Mammary epithelial cell (primary cell): ENCODE results near the gene MNT.

ENCODE experiments used
- CTCF ChIP-seq, 2 donors: IDR thresholded peaks in 1 of 2; conservative IDR thresholded peaks in 1 of 2; 2 replicates each; pipeline ENCODE4 v1.5.1; 2011 to 2012; ENCODE audit warnings: inconsistent platforms in 2 of 2, low read length in 2 of 2, mild to moderate bottlenecking in 2 of 2, control low read depth in 1 of 2, low read depth in 1 of 2; ENCODE audit not compliant: insufficient read depth in 1 of 2; ENCODE audit errors: extremely low read depth in 1 of 2
- EZH2 ChIP-seq: IDR thresholded peaks from 2 replicates; pipeline ENCODE4 v1.6.1; 2012; ENCODE audit warnings: low read length, inconsistent platforms, borderline replicate concordance

DNA sequence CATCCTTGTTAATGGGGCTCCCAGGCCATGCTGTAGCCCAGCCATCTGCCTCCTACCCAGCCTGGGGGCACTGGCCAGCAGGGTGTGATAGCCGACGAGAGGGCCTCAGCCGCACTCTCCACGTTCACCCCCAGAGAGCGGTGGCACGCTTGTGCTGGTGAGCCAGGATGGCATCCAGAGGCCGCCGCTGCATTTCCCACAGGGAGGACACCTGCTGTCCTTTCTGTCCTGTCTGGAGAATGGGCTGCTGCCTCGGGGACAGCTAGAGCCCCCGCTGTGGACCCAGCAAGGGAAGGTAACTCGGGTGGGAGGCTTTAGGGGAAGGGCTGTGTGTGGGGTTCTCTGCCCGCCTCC is 36.1 kb downstream of the MNT start:
- no peak for TF ChIP-seq CTCF (conservative IDR thresholded peaks at IDR 0.05 in 1 of 2, IDR thresholded peaks at IDR 0.05 in 1 of 2; ENCODE audit: extremely low read depth in 1 of 2, insufficient read depth in 1 of 2, low read depth in 1 of 2, low read length in 2 of 2)
- TF ChIP-seq EZH2 = no peak
